ENCODE results near the gene WNK1.
"Not testable (repeated sequence)": the region's sequence is repeated elsewhere in the genome, so short reads cannot be mapped to it uniquely, and the experiment has no call there.

WNK1 gene

GRCh38 chr12:749751-750270, 2.6 kb upstream of the WNK1 start:
- no peak for DNase-seq (ENCODE audit: low read depth in 3 of 3)

- DNase-seq (ENCODE audit: low read depth in 3 of 3), result no peak
Measured at GRCh38 chr12:750366-751191, 1.8 kb upstream of the WNK1 start.

GRCh38 chr12:751192-751998, 984 bp upstream of the WNK1 start:
- DNase-seq (ENCODE audit: low read depth in 3 of 3), result peak; percentile 62 to 69 (median 69)

GRCh38 chr12:752695-753610, 574 bp downstream of the WNK1 start:
- peak in 2 of 3 experiments; percentile 18 to 20 for DNase-seq (ENCODE audit: low read depth in 3 of 3)

GRCh38 chr12:753611-754472, 1.5 kb downstream of the WNK1 start:
- peak; percentile 18 to 19 (median 19) for DNase-seq (ENCODE audit: low read depth in 3 of 3)

- no peak for DNase-seq (ENCODE audit: low read depth in 3 of 3)
Measured at GRCh38 chr12:754473-754820, 2.1 kb downstream of the WNK1 start.

- no peak for DNase-seq (ENCODE audit: low read depth in 3 of 3)
Measured at GRCh38 chr12:754851-755562, 2.6 kb downstream of the WNK1 start.

GRCh38 chr12:759628-760027, 7.2 kb downstream of the WNK1 start:
- DNase-seq (ENCODE audit: low read depth in 3 of 3), result no peak

GRCh38 chr12:761256-761655, 8.9 kb downstream of the WNK1 start:
- DNase-seq (ENCODE audit: low read depth in 3 of 3), result no peak

- no peak for DNase-seq (ENCODE audit: low read depth in 3 of 3)
Measured at GRCh38 chr12:765840-766239, 13.5 kb downstream of the WNK1 start.

- no peak for DNase-seq (ENCODE audit: low read depth in 3 of 3)
Measured at GRCh38 chr12:768434-768833, 16.1 kb downstream of the WNK1 start.

- DNase-seq (ENCODE audit: low read depth in 3 of 3), result no peak
Measured at GRCh38 chr12:770479-770878, 18.1 kb downstream of the WNK1 start.

- no peak for DNase-seq (ENCODE audit: low read depth in 3 of 3)
Measured at GRCh38 chr12:772056-772697, 19.8 kb downstream of the WNK1 start.

GRCh38 chr12:774051-774614, 21.8 kb downstream of the WNK1 start:
- no peak for DNase-seq (ENCODE audit: low read depth in 3 of 3)

- not testable (repeated sequence) for DNase-seq (ENCODE audit: low read depth in 3 of 3)
Measured at GRCh38 chr12:775973-776771, 23.8 kb downstream of the WNK1 start.

GRCh38 chr12:776772-777373, 24.5 kb downstream of the WNK1 start:
- not testable (repeated sequence) for DNase-seq (ENCODE audit: low read depth in 3 of 3)

- DNase-seq (ENCODE audit: low read depth in 3 of 3), result no peak
Measured at GRCh38 chr12:777550-778047, 25.2 kb downstream of the WNK1 start.

- no peak for DNase-seq (ENCODE audit: low read depth in 3 of 3)
Measured at GRCh38 chr12:778615-779014, 26.2 kb downstream of the WNK1 start.
